ENCODE data around the gene TAF1C. TPM values are rescaled to one million over a fixed set of nuclear protein-coding genes. Genes with fewer than 3 reads are reported as not detected.
"Not testable (repeated sequence)": the region's sequence is repeated elsewhere in the genome, so short reads cannot be mapped to it uniquely, and the experiment has no call there.

Gene TAF1C, protein sequence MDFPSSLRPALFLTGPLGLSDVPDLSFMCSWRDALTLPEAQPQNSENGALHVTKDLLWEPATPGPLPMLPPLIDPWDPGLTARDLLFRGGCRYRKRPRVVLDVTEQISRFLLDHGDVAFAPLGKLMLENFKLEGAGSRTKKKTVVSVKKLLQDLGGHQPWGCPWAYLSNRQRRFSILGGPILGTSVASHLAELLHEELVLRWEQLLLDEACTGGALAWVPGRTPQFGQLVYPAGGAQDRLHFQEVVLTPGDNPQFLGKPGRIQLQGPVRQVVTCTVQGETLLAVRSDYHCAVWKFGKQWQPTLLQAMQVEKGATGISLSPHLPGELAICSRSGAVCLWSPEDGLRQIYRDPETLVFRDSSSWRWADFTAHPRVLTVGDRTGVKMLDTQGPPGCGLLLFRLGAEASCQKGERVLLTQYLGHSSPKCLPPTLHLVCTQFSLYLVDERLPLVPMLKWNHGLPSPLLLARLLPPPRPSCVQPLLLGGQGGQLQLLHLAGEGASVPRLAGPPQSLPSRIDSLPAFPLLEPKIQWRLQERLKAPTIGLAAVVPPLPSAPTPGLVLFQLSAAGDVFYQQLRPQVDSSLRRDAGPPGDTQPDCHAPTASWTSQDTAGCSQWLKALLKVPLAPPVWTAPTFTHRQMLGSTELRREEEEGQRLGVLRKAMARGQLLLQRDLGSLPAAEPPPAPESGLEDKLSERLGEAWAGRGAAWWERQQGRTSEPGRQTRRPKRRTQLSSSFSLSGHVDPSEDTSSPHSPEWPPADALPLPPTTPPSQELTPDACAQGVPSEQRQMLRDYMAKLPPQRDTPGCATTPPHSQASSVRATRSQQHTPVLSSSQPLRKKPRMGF
- 39.8 and 47.0 TPM in 2 replicates for total RNA-seq (2014; rRNA removed; shearing (Covaris generic))

DNA sequence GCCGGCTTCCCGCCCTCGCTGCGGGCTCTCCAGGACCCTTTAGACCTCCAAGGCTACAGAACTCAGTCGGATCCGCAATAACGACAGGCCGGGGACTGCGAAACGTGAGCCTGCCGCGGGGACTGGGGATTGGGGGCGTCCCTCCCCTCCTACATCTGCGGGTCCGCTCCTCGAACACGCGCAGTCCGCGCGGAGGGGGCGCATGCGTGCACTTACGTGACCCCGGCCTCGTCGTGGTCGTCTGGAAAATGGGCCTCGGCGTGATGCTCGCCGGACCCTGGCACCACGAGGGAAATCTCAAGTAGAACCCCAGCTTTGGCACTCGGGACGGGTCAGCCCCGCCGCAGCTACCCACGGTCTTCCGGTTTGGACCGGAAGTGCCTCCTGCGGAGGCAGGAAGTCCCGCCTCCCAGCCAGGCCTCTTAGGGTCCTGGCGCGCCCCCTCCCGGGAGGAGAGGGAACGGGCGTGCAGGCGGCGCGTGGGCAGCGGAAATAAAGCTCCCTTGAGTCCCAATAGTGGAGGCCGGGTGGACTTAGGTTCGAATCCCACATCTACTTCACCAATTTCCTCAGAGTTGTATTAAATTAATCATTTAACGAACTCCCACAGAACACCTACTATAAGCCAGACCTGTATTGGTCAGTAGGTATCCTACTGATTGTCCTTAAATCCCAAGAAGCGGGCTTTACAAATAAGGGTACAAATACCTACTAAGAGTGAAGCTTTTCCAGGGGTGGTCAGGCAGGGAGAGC lies at the start of gene TAF1C:
Gene TAF1C (minus strand): TSS at position 373 of the 753 bp plus-strand sequence. CDS start 2,069 bp downstream, outside the sequence.
- DNase-seq (ENCODE audit: low spot score), result peak; percentile 96

DNA sequence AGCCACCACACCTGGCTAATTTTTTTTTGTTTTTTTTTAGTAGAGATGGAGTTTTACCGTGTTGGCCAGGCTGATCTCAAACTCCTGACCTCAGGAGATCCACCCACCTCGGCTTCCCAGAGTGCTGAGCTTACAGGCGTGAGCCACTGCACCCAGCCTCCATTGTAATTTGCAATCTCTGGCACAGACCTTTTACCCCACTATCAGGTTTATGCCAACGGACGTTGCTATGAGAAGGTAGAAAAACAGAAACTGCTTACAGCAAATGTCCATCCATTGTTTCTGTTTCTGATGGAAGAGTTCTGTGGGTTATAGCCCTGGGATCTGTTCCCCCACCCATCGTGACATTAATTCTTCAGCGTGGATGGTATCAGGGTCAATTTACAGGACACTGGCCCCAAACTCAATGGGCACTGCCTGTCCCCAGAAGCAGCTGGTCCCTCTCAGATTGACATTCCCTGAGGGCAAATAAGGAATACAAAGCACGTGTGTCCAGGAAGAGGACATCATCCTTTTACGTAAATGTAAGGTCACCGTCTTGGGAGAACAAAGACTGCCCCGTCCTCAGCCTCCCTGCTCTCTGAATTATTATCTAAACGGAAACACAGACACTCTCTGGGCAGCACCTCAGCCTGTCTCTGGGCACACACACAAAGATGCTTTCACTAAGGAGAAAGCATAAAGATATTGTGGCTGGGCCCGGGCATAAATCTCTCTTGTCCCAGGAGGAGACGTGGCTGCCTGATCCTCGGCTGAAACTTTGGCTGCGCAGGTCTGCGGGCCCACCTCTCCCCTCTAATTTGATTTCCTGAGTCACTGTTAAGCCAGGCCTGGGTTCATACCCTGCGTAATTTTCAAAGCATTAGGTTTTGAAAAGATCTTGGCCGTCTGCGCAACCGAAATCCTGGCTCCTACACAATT lies 47.7 kb upstream of the TAF1C start:
- no peak for DNase-seq (ENCODE audit: low spot score)

GRCh38 chr16:84233748-84234147 lies 46.9 kb upstream of the TAF1C start:
- no peak for DNase-seq (ENCODE audit: low spot score)

GRCh38 chr16:84232969-84233368 lies 46.1 kb upstream of the TAF1C start:
- DNase-seq (ENCODE audit: low spot score), result no peak

- DNase-seq (ENCODE audit: low spot score), result no peak
These were observed 45.2 kb upstream of the TAF1C start for GRCh38 chr16:84232060-84232459.

GRCh38 chr16:84229471-84229870 lies 42.6 kb upstream of the TAF1C start:
- no peak for DNase-seq (ENCODE audit: low spot score)

DNA sequence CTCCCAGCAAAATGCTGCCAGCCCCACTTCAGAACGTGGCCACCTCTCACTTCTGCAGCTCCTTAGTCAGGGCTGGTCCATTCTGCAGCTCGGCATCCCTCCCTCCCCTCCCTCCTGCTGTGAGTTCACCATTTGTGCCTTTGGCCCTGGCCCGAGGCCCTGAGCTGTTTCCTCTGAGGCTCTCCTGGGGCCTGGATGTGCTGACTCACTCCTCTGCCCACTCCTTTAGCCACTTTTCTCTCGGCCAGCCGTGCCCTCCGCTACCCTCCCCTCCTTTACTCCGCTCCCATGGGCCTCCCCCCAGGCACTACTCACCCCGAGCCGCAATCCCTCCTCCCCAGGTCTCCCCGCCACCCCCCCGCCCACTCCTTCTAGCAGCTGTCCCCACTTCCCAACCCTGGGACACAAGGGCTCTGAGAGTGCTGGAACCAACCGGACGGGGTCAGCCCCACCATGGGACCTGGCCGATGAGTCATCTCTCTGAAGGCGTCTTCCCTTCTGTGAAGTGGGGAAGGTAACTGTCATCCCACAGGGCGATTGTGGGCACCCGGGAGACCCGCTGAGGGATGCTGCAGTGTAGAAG lies 41.5 kb upstream of the TAF1C start:
- peak; percentile 26 for DNase-seq (ENCODE audit: low spot score)

DNA sequence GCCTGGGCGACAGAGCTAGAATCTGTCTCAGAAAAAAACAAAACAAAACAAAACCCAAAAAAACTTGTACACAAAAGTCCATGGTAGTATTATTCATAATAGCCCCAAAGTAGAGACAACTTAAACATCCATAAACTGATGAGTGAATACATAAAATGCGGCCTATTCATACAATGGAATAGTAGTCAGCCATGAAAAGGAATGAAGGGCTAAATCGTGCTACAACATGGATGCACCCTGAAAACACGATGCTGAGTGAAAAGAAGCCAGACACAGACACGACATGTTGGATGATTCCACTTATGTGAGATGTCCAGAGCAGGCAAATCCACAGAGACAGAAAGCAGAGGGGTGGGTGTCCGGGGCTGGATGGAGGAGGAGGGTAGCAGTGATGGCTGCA lies 40.7 kb upstream of the TAF1C start:
- no peak for DNase-seq (ENCODE audit: low spot score)

DNA sequence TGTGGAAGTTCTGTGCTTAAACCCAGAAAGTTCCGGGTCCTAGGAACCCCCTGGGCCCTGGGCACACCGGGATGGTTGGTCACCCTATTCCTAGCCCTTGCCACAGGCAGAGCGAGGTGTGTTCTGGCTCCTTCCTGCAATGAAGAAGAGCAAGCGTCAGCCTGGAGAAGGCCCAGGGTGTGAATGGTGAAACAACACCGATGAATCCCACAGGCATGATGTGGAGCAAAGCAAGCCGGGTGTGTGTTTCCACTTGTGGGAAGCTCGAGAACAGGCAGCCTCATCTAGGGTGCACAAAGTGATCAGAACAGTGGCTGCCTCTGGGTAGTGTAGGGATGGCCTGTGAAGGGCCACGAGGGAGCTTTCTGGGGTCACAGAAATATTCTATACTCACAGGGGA lies 39.2 kb upstream of the TAF1C start:
- DNase-seq (ENCODE audit: low spot score), result no peak

DNA sequence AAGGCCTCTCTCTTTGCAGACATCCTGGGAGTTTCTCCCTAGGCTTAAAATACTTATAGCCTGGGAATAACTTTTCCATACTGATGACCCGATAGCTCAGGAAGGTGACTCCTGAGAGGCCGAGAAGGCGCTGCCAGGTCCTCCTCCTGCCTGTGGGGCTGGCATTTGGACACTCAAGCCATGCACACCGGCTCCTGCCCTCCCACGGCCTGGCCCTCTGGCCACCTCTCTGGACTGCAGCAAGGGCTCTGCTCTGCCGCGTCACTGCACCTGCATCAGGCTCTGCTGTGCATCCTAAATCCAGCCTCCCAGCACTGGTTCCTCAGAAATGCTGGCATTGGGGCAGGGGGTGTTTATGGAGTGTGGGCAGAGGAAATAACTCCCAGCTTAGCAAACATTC lies 38.7 kb upstream of the TAF1C start:
- no peak for DNase-seq (ENCODE audit: low spot score)

DNA sequence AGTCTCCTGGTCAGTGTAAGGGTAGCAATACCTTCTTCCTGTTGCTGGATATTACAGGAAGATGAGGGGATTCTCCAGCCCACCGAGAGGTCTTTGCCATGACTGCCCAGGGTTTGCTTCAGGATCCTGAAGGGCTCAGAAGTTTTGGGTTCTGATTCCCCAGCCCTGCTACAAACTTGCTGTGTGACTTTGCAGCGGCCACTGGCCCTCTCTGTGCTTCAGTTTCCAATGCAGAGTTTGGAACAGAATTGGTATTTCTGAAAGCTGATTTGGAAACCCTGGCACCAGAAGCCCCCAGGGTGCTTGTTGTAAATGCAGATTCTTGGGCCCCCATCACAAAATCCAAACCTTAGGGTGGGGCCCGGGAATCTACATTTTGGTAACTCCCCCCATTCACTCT lies 38.3 kb upstream of the TAF1C start:
- DNase-seq (ENCODE audit: low spot score), result no peak

- DNase-seq (ENCODE audit: low spot score), result no peak
These were observed 37.7 kb upstream of the TAF1C start for GRCh38 chr16:84224554-84224953.

DNA sequence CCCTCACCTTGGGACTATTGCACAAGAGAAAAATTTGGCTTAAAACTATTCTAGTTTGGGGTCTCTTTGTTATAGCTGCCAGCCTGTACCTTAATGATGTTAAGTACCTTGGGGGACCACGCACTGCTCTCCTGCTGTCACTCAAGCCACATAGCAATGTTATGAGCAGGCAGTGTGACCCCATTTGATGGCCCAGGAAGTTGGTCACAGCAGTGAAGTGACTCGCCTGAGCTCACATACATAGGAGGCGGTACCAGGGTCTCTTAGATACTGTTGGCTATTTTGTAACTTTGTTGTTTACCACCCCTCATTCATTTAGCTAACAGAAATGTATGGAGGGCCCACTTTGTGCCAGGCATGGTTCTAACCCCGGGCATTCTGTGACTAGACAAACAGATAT lies 36.6 kb upstream of the TAF1C start:
- DNase-seq (ENCODE audit: low spot score), result no peak

- DNase-seq (ENCODE audit: low spot score), result no peak
These were observed 34.0 kb upstream of the TAF1C start for GRCh38 chr16:84220851-84221250.

DNA sequence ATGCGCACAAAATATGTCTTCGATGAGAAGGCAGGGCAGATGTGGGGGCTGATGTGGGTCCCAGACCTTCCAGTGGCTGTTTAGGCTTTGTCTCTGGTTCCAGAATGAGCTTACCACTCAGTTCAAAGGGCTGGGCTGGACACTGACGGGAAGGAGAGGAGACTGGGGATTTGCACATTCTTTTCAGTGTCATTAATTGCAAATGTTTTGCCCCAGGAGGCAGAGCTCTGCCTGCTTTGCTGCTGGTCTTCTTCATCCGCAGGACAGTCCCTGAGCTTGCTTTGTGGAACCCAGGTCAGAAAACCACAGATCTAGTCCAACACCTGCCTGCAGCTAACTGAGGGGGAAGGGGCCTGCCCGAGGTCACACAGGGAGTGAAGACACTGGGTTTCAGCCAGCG lies 32.1 kb upstream of the TAF1C start:
- no peak for DNase-seq (ENCODE audit: low spot score)

DNA sequence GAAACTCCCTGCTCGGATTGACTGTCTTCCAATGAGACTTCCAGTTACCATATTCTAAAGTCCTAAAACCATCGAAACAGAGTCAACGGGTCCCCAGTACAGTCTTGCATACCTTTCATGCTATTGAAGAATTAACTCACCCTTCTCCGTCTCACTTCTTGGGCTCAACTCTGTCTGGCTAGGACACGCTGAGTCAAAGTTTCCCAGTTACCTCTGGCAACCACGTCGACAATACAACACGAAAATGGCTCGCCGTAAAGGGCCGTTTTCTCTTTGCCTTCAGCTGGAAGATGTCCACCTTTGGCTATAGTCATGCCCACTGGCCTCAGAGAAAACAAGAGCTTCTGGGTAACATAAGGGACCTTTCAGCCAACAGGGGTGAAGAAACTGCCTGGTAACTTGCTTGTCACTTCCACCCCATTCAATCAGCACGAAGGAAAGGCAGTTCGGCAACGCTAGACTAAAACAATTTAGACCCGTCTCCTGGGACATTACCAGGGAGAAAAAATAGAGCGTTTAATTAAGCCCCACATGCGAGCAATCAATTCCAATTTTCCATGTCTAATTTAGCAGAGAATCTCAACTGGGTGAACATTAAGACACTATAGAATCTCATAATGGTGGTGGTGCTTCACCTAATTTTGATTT lies 31.4 kb upstream of the TAF1C start:
- no peak for DNase-seq (ENCODE audit: low spot score)

GRCh38 chr16:84216144-84216543 lies 29.3 kb upstream of the TAF1C start:
- not testable (repeated sequence) for DNase-seq (ENCODE audit: low spot score)

- DNase-seq (ENCODE audit: low spot score), result no peak
These were observed 28.7 kb upstream of the TAF1C start for GRCh38 chr16:84215531-84215930.

DNA sequence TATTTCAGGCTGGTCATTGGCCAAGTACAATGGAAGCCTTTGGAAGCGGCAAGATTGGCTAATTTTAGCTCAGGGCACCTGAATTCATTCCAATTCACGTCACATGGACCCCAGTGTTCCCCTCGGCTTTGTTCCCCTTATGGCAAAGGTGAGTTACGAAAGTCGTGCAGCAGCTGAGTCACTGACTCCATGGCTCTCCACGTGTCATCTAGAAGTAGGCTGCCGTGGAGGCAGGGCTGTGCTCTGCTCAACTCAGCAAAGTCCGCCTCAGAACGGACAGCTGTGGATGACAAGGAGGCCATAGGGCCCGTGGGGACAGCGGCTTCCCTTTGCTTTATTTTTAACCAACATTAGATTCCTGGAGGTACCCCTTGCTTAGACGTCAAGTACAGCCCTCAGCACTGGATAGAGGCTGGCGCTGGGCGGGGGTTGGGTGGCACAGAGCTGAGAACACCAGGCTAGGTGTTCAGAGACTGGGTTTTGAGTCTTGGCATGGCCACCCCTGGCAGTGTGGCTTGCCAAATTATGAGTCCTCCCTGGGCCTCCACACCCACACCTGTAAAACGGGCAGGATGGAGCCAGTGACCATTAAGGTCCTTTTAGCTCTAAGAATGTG lies 27.7 kb upstream of the TAF1C start:
- no peak for DNase-seq (ENCODE audit: low spot score)

DNA sequence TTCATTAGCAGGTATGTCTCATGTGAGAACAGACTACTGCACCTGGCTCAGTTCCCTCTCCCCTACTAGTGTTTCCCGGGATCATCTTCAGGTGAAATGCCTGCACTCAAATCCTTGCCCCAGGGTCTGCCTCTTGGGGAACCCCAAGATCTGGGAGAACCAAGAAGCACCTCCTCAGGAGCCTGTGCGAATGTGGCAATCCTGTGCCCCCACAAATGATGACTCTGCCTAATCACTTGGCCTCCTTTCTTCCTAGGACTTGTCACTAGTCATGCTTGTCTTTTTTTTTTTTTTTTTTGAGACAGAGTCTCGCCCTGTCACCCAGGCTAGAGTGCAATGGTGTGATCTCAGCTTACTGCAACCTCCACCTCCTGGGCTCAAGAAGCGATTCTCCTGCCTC lies 25.8 kb upstream of the TAF1C start:
- no peak for DNase-seq (ENCODE audit: low spot score)

Measured in HT-29 (cell line).